ENCODE measurements around the gene ABCG2.

DNA sequence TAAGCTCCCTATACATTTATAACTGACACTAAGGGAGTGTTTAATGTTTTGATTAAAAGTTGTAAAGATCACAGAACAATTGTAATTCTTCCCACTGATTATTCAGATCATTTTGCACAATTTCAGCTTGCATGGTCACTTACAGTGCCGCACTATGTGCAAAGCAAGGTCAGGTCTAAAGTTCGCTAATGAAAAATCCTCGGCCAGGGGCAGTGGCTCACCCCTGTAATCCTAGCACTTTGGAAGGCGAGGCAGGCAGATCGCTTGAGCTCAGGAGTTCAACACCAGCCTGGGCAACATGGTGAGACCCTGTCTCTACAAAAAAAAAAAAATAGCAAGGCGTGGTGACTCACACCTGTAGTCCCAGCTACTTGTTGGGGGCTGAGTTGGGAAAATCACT is 94.0 kb downstream of the ABCG2 start:
- no peak for TF ChIP-seq CTCF (IDR thresholded peaks at IDR 0.05)
- no peak for TF ChIP-seq POLR2A (IDR thresholded peaks at IDR 0.05)
- TF ChIP-seq EP300 (IDR thresholded peaks at IDR 0.05): no peak
- TF ChIP-seq POLR2AphosphoS5 (IDR thresholded peaks at IDR 0.05): no peak

All from suprapubic skin (tissue), 4 donors.